HUES6 (cell line): ENCODE data around the gene BRF1.
A peak's percentile ranks its signal among the peaks of the same experiment; 100 is the strongest.

Source experiments
- H3K27ac ChIP-seq: 2 replicates; pipeline ENCODE4 v1.7.0; 2013; ENCODE audit warnings: low read depth, mild to moderate bottlenecking, low read length, inconsistent platforms
- H3K27me3 ChIP-seq: 2 replicates; pipeline ENCODE4 v1.6.1; 2013; ENCODE audit warnings: low read length; ENCODE audit not compliant: control insufficient read depth, insufficient read depth
- H3K36me3 ChIP-seq: 2 replicates; pipeline ENCODE4 v1.6.1; 2013; ENCODE audit warnings: low read length; ENCODE audit not compliant: control insufficient read depth, insufficient read depth
- H3K4me1 ChIP-seq: 2 replicates; pipeline ENCODE4 v1.6.1; 2013; ENCODE audit warnings: low read length; ENCODE audit not compliant: control insufficient read depth, insufficient read depth
- H3K4me3 ChIP-seq: 2 replicates; pipeline ENCODE4 v1.5.1; 2013; ENCODE audit warnings: low read depth, low read length
- H3K9ac ChIP-seq: one replicate; pipeline ENCODE4 v1.6.1; 2013; ENCODE audit warnings: mild to moderate bottlenecking, low read length
- H3K9me3 ChIP-seq: 2 replicates; pipeline ENCODE4 v1.6.1; 2013; ENCODE audit warnings: low read depth, low read length; ENCODE audit not compliant: control insufficient read depth, insufficient read depth

The BRF1 gene

GRCh38 chr14:105274637-105275036 is 26.2 kb downstream of the BRF1 start:
- Histone ChIP-seq H3K27ac (no peak overlapping the region), H3K36me3 (no peaks in the 10 kb centered on the region), H3K27me3 (no peaks in the 10 kb centered on the region), H3K4me3 (no peak overlapping the region), H3K4me1 (no peaks in the 10 kb centered on the region), H3K9ac (no peak overlapping the region), H3K9me3 (no peaks in the 10 kb centered on the region)

- Histone ChIP-seq H3K4me3 (no peak overlapping the region), H3K4me1 (no peaks in the 10 kb centered on the region), H3K27ac (no peak overlapping the region), H3K27me3 (no peaks in the 10 kb centered on the region), H3K9ac (no peak overlapping the region), H3K9me3 (no peaks in the 10 kb centered on the region), H3K36me3 (no peaks in the 10 kb centered on the region)
These were observed 27.7 kb downstream of the BRF1 start for GRCh38 chr14:105273062-105273461.

- H3K4me3 ChIP-seq: no peak overlapping the region
- no peaks in the 10 kb centered on the region for H3K4me1 ChIP-seq
- H3K27me3 ChIP-seq: no peaks in the 10 kb centered on the region
- no peaks in the 10 kb centered on the region for H3K9me3 ChIP-seq
- H3K27ac ChIP-seq: no peak overlapping the region
- H3K36me3 ChIP-seq: no peaks in the 10 kb centered on the region
- no peak overlapping the region for H3K9ac ChIP-seq
These were observed 28.2 kb downstream of the BRF1 start for GRCh38 chr14:105272623-105273022.

- Histone ChIP-seq H3K4me1 (no peaks in the 10 kb centered on the region), H3K4me3 (no peak overlapping the region), H3K36me3 (no peaks in the 10 kb centered on the region; the same call in 1 of the 2 replicates), H3K9ac (no peak overlapping the region), H3K9me3 (no peaks in the 10 kb centered on the region), H3K27me3 (no peaks in the 10 kb centered on the region), H3K27ac (no peak overlapping the region)
These were observed 29.4 kb downstream of the BRF1 start for GRCh38 chr14:105271224-105271890.

GRCh38 chr14:105269405-105269804 is 31.4 kb downstream of the BRF1 start:
- Histone ChIP-seq H3K4me1 (no peaks in the 10 kb centered on the region), H3K27ac (no peak overlapping the region), H3K9ac (no peak overlapping the region), H3K4me3 (no peak overlapping the region), H3K36me3 (no peaks in the 10 kb centered on the region; the same call in 1 of the 2 replicates), H3K27me3 (no peaks in the 10 kb centered on the region), H3K9me3 (no peaks in the 10 kb centered on the region)

- H3K9ac ChIP-seq: no peak overlapping the region
These were observed 32.0 kb downstream of the BRF1 start for GRCh38 chr14:105268736-105269354.

GRCh38 chr14:105267820-105268548 is 32.8 kb downstream of the BRF1 start:
- Histone ChIP-seq H3K9ac (no peak overlapping the region), H3K27me3 (no peaks in the 10 kb centered on the region), H3K4me3 (no peak overlapping the region), H3K27ac (no peak overlapping the region), H3K36me3 (no peaks in the 10 kb centered on the region; the same call in 1 of the 2 replicates), H3K4me1 (no peaks in the 10 kb centered on the region), H3K9me3 (no peaks in the 10 kb centered on the region)

More at GRCh38 chr14:105268736-105269354, 32.0 kb downstream of the BRF1 start:
- Histone ChIP-seq H3K27me3 (no peaks in the 10 kb centered on the region), H3K4me3 (no peak overlapping the region), H3K4me1 (no peaks in the 10 kb centered on the region), H3K27ac (0 out of 2 replicates have a peak overlapping the region, but pooled peaks have one; percentile 15), H3K36me3 (no peaks in the 10 kb centered on the region; the same call in 1 of the 2 replicates), H3K9me3 (no peaks in the 10 kb centered on the region)

- H3K4me1 ChIP-seq: no peaks in the 10 kb centered on the region
- no peaks in the 10 kb centered on the region for H3K27me3 ChIP-seq
- H3K9ac ChIP-seq: no peak overlapping the region
- H3K27ac ChIP-seq: no peak overlapping the region
- H3K9me3 ChIP-seq: no peaks in the 10 kb centered on the region
- no peaks in the 10 kb centered on the region for H3K36me3 ChIP-seq
- H3K4me3 ChIP-seq: no peak overlapping the region
These were observed 39.0 kb downstream of the BRF1 start for GRCh38 chr14:105261781-105262180.

GRCh38 chr14:105260959-105261358 is 39.8 kb downstream of the BRF1 start:
- no peaks in the 10 kb centered on the region for H3K4me1 ChIP-seq
- H3K9ac ChIP-seq: no peak overlapping the region
- no peak overlapping the region for H3K27ac ChIP-seq

GRCh38 chr14:105258846-105259245 is 42.0 kb downstream of the BRF1 start:
- H3K27me3 ChIP-seq: no peaks in the 10 kb centered on the region

More at GRCh38 chr14:105260959-105261358, 39.8 kb downstream of the BRF1 start:
- H3K36me3 ChIP-seq: no peaks in the 10 kb centered on the region
- no peaks in the 10 kb centered on the region for H3K27me3 ChIP-seq
- no peak overlapping the region for H3K4me3 ChIP-seq
- H3K9me3 ChIP-seq: no peaks in the 10 kb centered on the region

GRCh38 chr14:105257464-105257863 is 43.3 kb downstream of the BRF1 start:
- no peaks in the 10 kb centered on the region for H3K4me1 ChIP-seq
- peaks cover 3% of the 10 kb centered on the region; the same call in 1 of the 2 replicates for H3K36me3 ChIP-seq
- H3K4me3 ChIP-seq: no peak overlapping the region
- H3K27ac ChIP-seq: no peak overlapping the region
- H3K9me3 ChIP-seq: no peaks in the 10 kb centered on the region
- no peak overlapping the region for H3K9ac ChIP-seq
- H3K27me3 ChIP-seq: no peaks in the 10 kb centered on the region

More at GRCh38 chr14:105258846-105259245, 42.0 kb downstream of the BRF1 start:
- no peaks in the 10 kb centered on the region for H3K9me3 ChIP-seq
- H3K4me1 ChIP-seq: no peaks in the 10 kb centered on the region
- H3K9ac ChIP-seq: no peak overlapping the region
- H3K4me3 ChIP-seq: no peak overlapping the region
- H3K36me3 ChIP-seq: no peaks in the 10 kb centered on the region
- H3K27ac ChIP-seq: no peak overlapping the region
